Measurements from ENCODE around the gene ELL2. TPM values are rescaled to one million over a fixed set of nuclear protein-coding genes. Genes with fewer than 3 reads are reported as not detected.
A peak's percentile ranks its signal among the peaks of the same experiment; 100 is the strongest.

The ELL2 gene
- total RNA-seq, 4 donors from 2014 or later = 5.8 to 46.8 (median 19.7) TPM

DNA sequence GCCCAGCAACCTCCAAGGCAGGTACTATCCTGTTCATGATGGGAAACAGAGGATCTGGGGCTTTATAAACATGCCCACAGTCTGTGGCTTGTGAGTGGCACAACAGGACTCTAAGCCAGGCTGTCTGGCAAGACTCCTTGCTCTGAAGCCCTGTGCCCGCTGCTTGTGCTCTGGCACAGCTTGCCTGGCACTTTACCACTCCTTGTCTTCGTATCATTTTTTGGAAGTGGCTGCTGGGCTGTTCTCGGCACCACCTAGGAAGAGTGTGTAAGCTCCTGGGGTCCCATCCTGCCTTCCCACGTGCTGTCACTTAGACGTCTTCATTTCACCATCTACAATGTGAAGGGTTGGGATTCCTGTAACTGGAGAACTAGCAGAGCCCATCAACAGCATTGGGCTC lies 79.8 kb downstream of the ELL2 start:
- no peak for DNase-seq
- H3K36me3 ChIP-seq = peaks cover 0 to 10% (median 0%) of the 10 kb centered on the region in 4 donors
- H3K4me3 ChIP-seq = no peak overlapping the region
- in situ Hi-C loops (cut with MboI; ENCODE audit: low pct_ligation_motif_present in 1 of 4, low pct_unique_long_range_greater_than_20kb in 1 of 4, low sequenced_read_pairs in 3 of 4) = no loop called here
- intact Hi-C loops (cut with DNase I; ENCODE audit: low total_unique reads) = no loop called here
- no peak overlapping the region for H3K27ac ChIP-seq
- TF ChIP-seq POLR2AphosphoS5 (IDR thresholded peaks at IDR 0.05) = no peak
- TF ChIP-seq POLR2A (IDR thresholded peaks at IDR 0.05) = no peak
- no peak for TF ChIP-seq EP300 (IDR thresholded peaks at IDR 0.05; ENCODE audit: low read depth)
- no peak for TF ChIP-seq CTCF (IDR thresholded peaks at IDR 0.05)
- peaks cover 0 to 26% (median 19%) of the 10 kb centered on the region in 4 donors for H3K4me1 ChIP-seq
- WGBS, 2 donors (ENCODE audit: low coverage in 1 of 2) = 91 to 94% methylated on average over 4 to 5 of the region's 5 CpGs
- no peaks in the 10 kb centered on the region for H3K27me3 ChIP-seq
- H3K9me3 ChIP-seq = no peaks in the 10 kb centered on the region

DNA sequence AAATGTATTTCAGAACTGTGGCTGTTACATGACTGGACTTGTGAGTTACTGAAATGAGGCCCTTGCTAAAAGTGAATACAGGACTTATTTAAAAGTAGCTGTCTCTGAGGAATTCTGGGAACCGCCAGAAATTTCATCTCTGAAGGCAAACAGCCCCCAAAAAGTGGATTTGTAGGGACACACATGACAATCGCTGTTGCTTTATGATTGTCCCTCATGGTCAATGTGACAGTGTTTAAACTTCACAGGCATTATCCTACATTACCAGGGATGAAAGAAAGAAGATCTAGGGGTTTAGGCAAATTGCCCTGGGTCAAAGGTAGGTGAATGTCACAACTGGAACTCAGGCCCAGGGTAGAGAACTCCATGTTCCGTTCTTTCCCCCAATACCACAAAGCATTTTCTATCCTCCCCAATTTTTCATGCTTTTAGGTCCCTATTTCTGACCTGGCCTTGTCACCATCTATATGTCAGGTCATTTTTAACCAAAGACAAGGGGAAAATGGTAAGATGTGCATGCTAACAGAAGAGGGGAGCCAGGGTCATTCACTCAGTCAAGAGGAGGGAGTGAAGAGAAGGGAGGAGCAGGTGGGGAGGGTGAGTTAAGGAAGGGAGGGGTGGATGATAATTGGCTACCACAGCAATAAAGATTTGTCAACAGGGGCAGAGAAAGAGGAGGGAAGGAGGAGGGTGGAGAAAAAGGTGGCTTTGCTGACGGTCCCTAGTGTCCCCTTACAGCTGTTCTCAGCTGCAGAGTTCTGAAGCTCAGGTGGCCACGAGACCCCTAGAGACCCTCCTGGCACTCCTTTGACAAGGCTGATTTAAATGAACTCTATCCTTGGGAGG lies 81.3 kb downstream of the ELL2 start:
- no peak for DNase-seq
- Histone ChIP-seq H3K27ac (no peak overlapping the region), H3K9me3 (no peaks in the 10 kb centered on the region), H3K4me1 (peaks cover 0 to 26% (median 19%) of the 10 kb centered on the region in 4 donors), H3K27me3 (no peaks in the 10 kb centered on the region), H3K4me3 (no peak overlapping the region), H3K36me3 (no peaks in the 10 kb centered on the region)
- in situ Hi-C loops (cut with MboI; ENCODE audit: low pct_ligation_motif_present in 1 of 4, low pct_unique_long_range_greater_than_20kb in 1 of 4, low sequenced_read_pairs in 3 of 4) = no loop called here
- intact Hi-C loops (cut with DNase I; ENCODE audit: low total_unique reads) = no loop called here
- WGBS, 2 donors (ENCODE audit: low coverage in 1 of 2) = 79 to 100% methylated on average over 1 to 5 of the region's 5 CpGs
- no peak for TF ChIP-seq EP300 (IDR thresholded peaks at IDR 0.05; ENCODE audit: low read depth)
- no peak for TF ChIP-seq POLR2A (IDR thresholded peaks at IDR 0.05)
- no peak for TF ChIP-seq CTCF (IDR thresholded peaks at IDR 0.05)
- no peak for TF ChIP-seq POLR2AphosphoS5 (IDR thresholded peaks at IDR 0.05)

DNA sequence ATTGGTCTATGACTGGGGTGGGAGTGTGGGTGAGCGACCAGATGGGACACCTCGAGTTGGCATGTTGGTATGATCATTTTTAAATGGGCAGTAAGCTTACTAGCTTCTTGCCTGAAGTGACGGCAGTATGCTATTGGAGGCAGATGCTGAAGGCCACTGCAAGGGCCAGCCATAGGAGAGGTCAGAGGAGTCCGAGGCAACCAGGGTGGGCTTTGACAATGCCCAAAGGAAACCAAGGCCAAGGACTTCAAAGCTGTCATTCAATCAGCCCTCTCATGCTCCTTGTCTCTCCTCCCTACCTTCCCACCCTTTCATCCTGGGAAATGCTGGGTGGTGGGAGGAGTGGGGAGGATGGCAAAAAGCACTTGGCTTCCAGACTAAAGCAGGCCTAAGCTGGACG lies 82.0 kb downstream of the ELL2 start:
- no peak for TF ChIP-seq POLR2A (IDR thresholded peaks at IDR 0.05)
- TF ChIP-seq POLR2AphosphoS5 (IDR thresholded peaks at IDR 0.05) = no peak
- no peak for TF ChIP-seq CTCF (IDR thresholded peaks at IDR 0.05)
- TF ChIP-seq EP300 (IDR thresholded peaks at IDR 0.05; ENCODE audit: low read depth) = no peak
- no peak overlapping the region for H3K4me3 ChIP-seq
- in situ Hi-C loops (cut with MboI; ENCODE audit: low pct_ligation_motif_present in 1 of 4, low pct_unique_long_range_greater_than_20kb in 1 of 4, low sequenced_read_pairs in 3 of 4) = no loop called here
- no peaks in the 10 kb centered on the region for H3K27me3 ChIP-seq
- H3K9me3 ChIP-seq = no peaks in the 10 kb centered on the region
- DNase-seq = no peak
- no peaks in the 10 kb centered on the region for H3K36me3 ChIP-seq
- WGBS, 2 donors (ENCODE audit: low coverage in 1 of 2) = 94 to 100% methylated on average over 1 to 5 of the region's 5 CpGs
- intact Hi-C loops (cut with DNase I; ENCODE audit: low total_unique reads) = no loop called here
- H3K4me1 ChIP-seq = peaks cover 0 to 26% (median 19%) of the 10 kb centered on the region in 4 donors
- peak overlapping the region in 1 of 4 donors; percentile 49 for H3K27ac ChIP-seq

- intact Hi-C loops (cut with DNase I; ENCODE audit: low total_unique reads) = no loop called here
- H3K27me3 ChIP-seq = no peaks in the 10 kb centered on the region
- 56 to 64% methylated on average over 2 to 8 of the region's 8 CpGs for WGBS, 2 donors (ENCODE audit: low coverage in 1 of 2)
- no peaks in the 10 kb centered on the region for H3K36me3 ChIP-seq
- H3K27ac ChIP-seq = peak overlapping the region in 2 of 4 donors; percentile 8 to 49
- no peak overlapping the region for H3K4me3 ChIP-seq
- peaks cover 0 to 23% (median 18%) of the 10 kb centered on the region in 4 donors for H3K4me1 ChIP-seq
- no peak for DNase-seq
- TF ChIP-seq CTCF (IDR thresholded peaks at IDR 0.05) = no peak
- TF ChIP-seq EP300 (IDR thresholded peaks at IDR 0.05; ENCODE audit: low read depth) = no peak
- TF ChIP-seq POLR2A (IDR thresholded peaks at IDR 0.05) = no peak
- TF ChIP-seq POLR2AphosphoS5 (IDR thresholded peaks at IDR 0.05) = no peak
- H3K9me3 ChIP-seq = no peaks in the 10 kb centered on the region
- in situ Hi-C loops (cut with MboI; ENCODE audit: low pct_ligation_motif_present in 1 of 4, low pct_unique_long_range_greater_than_20kb in 1 of 4, low sequenced_read_pairs in 3 of 4) = no loop called here
These were observed 83.0 kb downstream of the ELL2 start for GRCh38 chr5:95878417-95879323.
